H9 (cell line): Measurements from ENCODE around the gene LMBRD2. TPM values are rescaled to one million over a fixed set of nuclear protein-coding genes. Genes with fewer than 3 reads are reported as not detected.

Experiments used
- DNase-seq: peaks from one replicate; pipeline ENCODE4 v3.0.0-alpha.2; 2017
- H2AFZ ChIP-seq: one replicate; pipeline ENCODE4 v1.6.1; 2013; ENCODE audit warnings: mild to moderate bottlenecking, low read length, control low read depth, moderate library complexity
- H2AK5ac ChIP-seq: 2 replicates; pipeline ENCODE4 v1.6.1; 2013; ENCODE audit warnings: low read length, control low read depth, mixed read lengths; ENCODE audit not compliant: insufficient read length
- H2BK120ac ChIP-seq: one replicate; pipeline ENCODE4 v1.6.1; 2013; ENCODE audit warnings: low read depth, mild to moderate bottlenecking, low read length, control low read depth, inconsistent platforms; ENCODE audit not compliant: poor library complexity, severe bottlenecking
- H2BK12ac ChIP-seq: 2 replicates; pipeline ENCODE4 v1.6.1; 2013; ENCODE audit warnings: low read length, control low read depth, mixed read lengths, low read depth; ENCODE audit not compliant: insufficient read length
- H2BK15ac ChIP-seq: 2 replicates; pipeline ENCODE4 v1.6.1; 2013; ENCODE audit warnings: low read depth, low read length, control low read depth
- H2BK20ac ChIP-seq: one replicate; pipeline ENCODE4 v1.6.1; 2013; ENCODE audit warnings: low read depth, mild to moderate bottlenecking, low read length, control low read depth, inconsistent platforms; ENCODE audit not compliant: poor library complexity, severe bottlenecking
- H2BK5ac ChIP-seq: 2 replicates; pipeline ENCODE4 v1.6.1; 2013; ENCODE audit warnings: low read length, control low read depth, mixed read lengths; ENCODE audit not compliant: insufficient read length
- H3K14ac ChIP-seq: 2 replicates; pipeline ENCODE4 v1.6.1; 2013; ENCODE audit warnings: low read length, control low read depth; ENCODE audit not compliant: insufficient read depth
- H3K18ac ChIP-seq: 2 replicates; pipeline ENCODE4 v1.6.1; 2013; ENCODE audit warnings: low read depth, mild to moderate bottlenecking, mixed read lengths, low read length, control low read depth; ENCODE audit not compliant: insufficient read length
- H3K23ac ChIP-seq: 2 replicates; pipeline ENCODE4 v1.6.1; 2013; ENCODE audit warnings: low read length, control low read depth, mixed read lengths, low read depth; ENCODE audit not compliant: insufficient read length
- H3K23me2 ChIP-seq: 2 replicates; pipeline ENCODE4 v1.6.1; 2013; ENCODE audit warnings: low read depth, mild to moderate bottlenecking, mixed read lengths, low read length, control low read depth; ENCODE audit not compliant: insufficient read length, poor library complexity, severe bottlenecking
- H3K27ac ChIP-seq: 2 replicates; pipeline ENCODE4 v1.5.1; 2013; ENCODE audit warnings: low read length, control low read depth, mixed read lengths, low read depth; ENCODE audit not compliant: insufficient read length
- H3K27me3 ChIP-seq: 2 replicates; pipeline ENCODE4 v1.6.1; 2013; ENCODE audit warnings: low read length, control low read depth, inconsistent platforms; ENCODE audit not compliant: insufficient read depth
- H3K4ac ChIP-seq: 2 replicates; pipeline ENCODE4 v1.6.1; 2013; ENCODE audit warnings: low read depth, mild to moderate bottlenecking, control low read depth, inconsistent platforms, low read length, moderate library complexity
- H3K4me1 ChIP-seq: 2 replicates; pipeline ENCODE4 v1.6.1; 2013; ENCODE audit warnings: low read length, control low read depth, inconsistent platforms; ENCODE audit not compliant: insufficient read depth
- H3K4me2 ChIP-seq: 2 replicates; pipeline ENCODE4 v1.6.1; 2013; ENCODE audit warnings: low read length, control low read depth, mixed read lengths; ENCODE audit not compliant: insufficient read length, insufficient read depth
- H3K56ac ChIP-seq: 2 replicates; pipeline ENCODE4 v1.6.1; 2013; ENCODE audit warnings: low read depth, mild to moderate bottlenecking, mixed read lengths, low read length, control low read depth; ENCODE audit not compliant: insufficient read length
- H3K79me1 ChIP-seq: 2 replicates; pipeline ENCODE4 v1.6.1; 2013; ENCODE audit warnings: low read depth, mild to moderate bottlenecking, moderate library complexity, low read length, control low read depth, inconsistent platforms; ENCODE audit not compliant: insufficient read depth, poor library complexity, severe bottlenecking
- H3K79me2 ChIP-seq: 2 replicates; pipeline ENCODE4 v1.6.1; 2013; ENCODE audit warnings: low read length, control low read depth, inconsistent platforms; ENCODE audit not compliant: insufficient read depth
- H3K9ac ChIP-seq: 2 replicates; pipeline ENCODE4 v1.6.1; 2013; ENCODE audit warnings: low read length, control low read depth, mixed read lengths; ENCODE audit not compliant: insufficient read length; ENCODE audit errors: extremely low read depth
- H3K9me3 ChIP-seq: one replicate; pipeline ENCODE4 v1.6.1; 2013; ENCODE audit warnings: low read depth, low read length, inconsistent platforms; ENCODE audit not compliant: control insufficient read depth
- H3T11ph ChIP-seq: one replicate; pipeline ENCODE4 v1.6.1; 2013; ENCODE audit warnings: mild to moderate bottlenecking, low read length, control low read depth, inconsistent platforms
- H4K20me1 ChIP-seq: one replicate; pipeline ENCODE4 v1.6.1; 2013; ENCODE audit not compliant: control insufficient read depth, insufficient read length, insufficient read depth
- H4K5ac ChIP-seq: 2 replicates; pipeline ENCODE4 v1.6.1; 2013; ENCODE audit warnings: low read depth, mild to moderate bottlenecking, mixed read lengths, low read length, control low read depth; ENCODE audit not compliant: insufficient read length
- H4K8ac ChIP-seq: replicated peaks from 2 replicates; pipeline ENCODE4 v1.6.1; 2013; ENCODE audit warnings: low read length, control low read depth, mixed read lengths, low read depth; ENCODE audit not compliant: insufficient read length
- H4K91ac ChIP-seq: 2 replicates; pipeline ENCODE4 v1.6.1; 2013; ENCODE audit warnings: low read depth, mild to moderate bottlenecking, moderate library complexity, mixed read lengths, low read length, control low read depth; ENCODE audit not compliant: insufficient read length
- H3K27ac Mint-ChIP-seq, 3 experiments: 2 replicates in 2 of 3; 3 replicates in 1 of 3; pipeline ENCODE4 v1.8.0; 2020 to 2021; ENCODE audit warnings: mixed read lengths in 3 of 3, mild to moderate bottlenecking in 1 of 3, moderate library complexity in 1 of 3
- H3K27me3 Mint-ChIP-seq: 2 replicates; pipeline ENCODE4 v1.8.0; 2021; ENCODE audit warnings: low read depth, mild to moderate bottlenecking, moderate library complexity, mixed read lengths
- H3K36me3 Mint-ChIP-seq, 3 experiments: 2 replicates in 2 of 3; 3 replicates in 1 of 3; pipeline ENCODE4 v1.8.0; 2020 to 2021; ENCODE audit warnings: low read depth in 3 of 3, mixed read lengths in 3 of 3; ENCODE audit not compliant: insufficient read depth in 1 of 3
- H3K4me1 Mint-ChIP-seq, 2 experiments: 2 replicates each; pipeline ENCODE4 v1.8.0; 2020; ENCODE audit warnings: mixed read lengths in 2 of 2
- H3K4me3 Mint-ChIP-seq, 2 experiments: 2 replicates in 1 of 2; 3 replicates in 1 of 2; pipeline ENCODE4 v1.8.0; 2020 to 2021; ENCODE audit warnings: mild to moderate bottlenecking in 2 of 2, mixed read lengths in 2 of 2, moderate library complexity in 1 of 2
- H3K9me3 Mint-ChIP-seq, 2 experiments: 2 replicates in 1 of 2; 3 replicates in 1 of 2; pipeline ENCODE4 v1.8.0; 2020; ENCODE audit warnings: mild to moderate bottlenecking in 2 of 2, mixed read lengths in 2 of 2, moderate library complexity in 1 of 2
- CTCF ChIP-seq: fragments of 200-600 bp; sonication (generic); conservative IDR thresholded peaks from 3 replicates; pipeline ENCODE4 v1.8.0; 2021; ENCODE audit warnings: antibody characterized with exemption, mild to moderate bottlenecking
- WGBS: extraction: QIAGEN DNeasy Blood & Tissue Kit; methylation state at CpG from one replicate; pipeline ENCODE4 v1.1.7; 2013; ENCODE audit warnings: missing lambda C conversion rate, low lambda C conversion rate, mixed read lengths; ENCODE audit not compliant: insufficient read length; ENCODE audit errors: extremely low coverage; 5-methylcytosine and 5-hydroxymethylcytosine counted together
- total RNA-seq: library from RNA; stranded (reverse); gene quantifications from 2 replicates; pipeline ENCODE4 v1.2.1, GENCODE V29; 2021

Gene LMBRD2
- total RNA-seq, 1 experiment from 2014 or later = 5.3 TPM

- Histone ChIP-seq H3K79me2 (no peaks in the 10 kb centered on the region), H3K23me2 (no peaks in the 10 kb centered on the region), H2BK120ac (no peak overlapping the region), H2BK5ac (no peak overlapping the region), H3K14ac (no peak overlapping the region), H4K5ac (no peak overlapping the region), H3K9ac (no peak overlapping the region), H3K4me2 (no peak overlapping the region), H3K56ac (no peak overlapping the region), H3K9me3 (no peaks in the 10 kb centered on the region), H4K20me1 (no peaks in the 10 kb centered on the region), H3K4ac (no peak overlapping the region), H3K23ac (no peak overlapping the region), H2AFZ (no peak overlapping the region), H2AK5ac (no peak overlapping the region), H3K27me3 (no peaks in the 10 kb centered on the region), H3K27ac (no peak overlapping the region), H2BK12ac (no peak overlapping the region), H4K91ac (no peak overlapping the region), H2BK15ac (no peak overlapping the region), H4K8ac (no peak overlapping the region), H3T11ph (no peak overlapping the region), H3K79me1 (no peaks in the 10 kb centered on the region), H3K4me1 (no peaks in the 10 kb centered on the region), H3K18ac (no peak overlapping the region), H2BK20ac (no peak overlapping the region)
- DNase-seq = no peak
- peak overlapping the region in 2 of 3 experiments; percentile 2 to 22; a peak in 3 of 7 replicates for H3K27ac Mint-ChIP-seq
- H3K4me3 Mint-ChIP-seq = no peak overlapping the region
- no peak for TF ChIP-seq CTCF
- H3K36me3 Mint-ChIP-seq = peaks cover 17 to 90% (median 78%) of the 10 kb centered on the region in 3 experiments; a peak in 6 of 7 replicates
- no peaks in the 10 kb centered on the region for H3K9me3 Mint-ChIP-seq
- WGBS = no CpG with 5 or more reads among the region's 3 CpGs
- H3K4me1 Mint-ChIP-seq = no peaks in the 10 kb centered on the region
- no peaks in the 10 kb centered on the region for H3K27me3 Mint-ChIP-seq
Observed at GRCh38 chr5:36174119-36174518, 22.4 kb upstream of the LMBRD2 start.
